Measurements from ENCODE around the gene UBXN4. TPM values are rescaled to one million over a fixed set of nuclear protein-coding genes. Genes with fewer than 3 reads are reported as not detected.
"Not testable (repeated sequence)": the region's sequence is repeated elsewhere in the genome, so short reads cannot be mapped to it uniquely, and the experiment has no call there.

UBXN4 gene
- total RNA-seq, 1 experiment from 2014 or later = 123 TPM

DNA sequence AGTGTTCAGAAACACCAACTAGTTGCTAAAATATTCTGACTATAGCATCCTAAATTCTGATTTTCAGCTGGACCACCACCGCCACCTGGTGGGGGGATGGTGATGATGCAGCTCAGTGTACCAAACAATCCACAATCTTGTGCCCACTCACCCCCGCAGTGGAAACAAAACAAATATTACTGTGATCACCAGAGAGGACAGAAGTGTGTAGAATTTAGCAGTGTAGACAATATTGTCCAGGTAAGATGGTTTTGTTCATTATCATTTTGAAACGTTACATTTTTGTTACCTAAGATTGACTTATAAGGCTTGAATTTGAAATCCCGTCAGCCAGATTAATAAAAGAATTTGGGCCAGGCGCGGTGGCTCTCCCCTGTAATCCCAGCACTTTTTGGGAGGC is 31.7 kb upstream of the UBXN4 start:
- H3K27ac ChIP-seq (ENCODE audit: low read depth, low read length, poor library complexity, severe bottlenecking) = no peak overlapping the region
- peak; percentile 63 for DNase-seq (ENCODE audit: low spot score)
- no TSS peak for BruUV-seq (replicated peaks)
- TF ChIP-seq, protein P1, sequence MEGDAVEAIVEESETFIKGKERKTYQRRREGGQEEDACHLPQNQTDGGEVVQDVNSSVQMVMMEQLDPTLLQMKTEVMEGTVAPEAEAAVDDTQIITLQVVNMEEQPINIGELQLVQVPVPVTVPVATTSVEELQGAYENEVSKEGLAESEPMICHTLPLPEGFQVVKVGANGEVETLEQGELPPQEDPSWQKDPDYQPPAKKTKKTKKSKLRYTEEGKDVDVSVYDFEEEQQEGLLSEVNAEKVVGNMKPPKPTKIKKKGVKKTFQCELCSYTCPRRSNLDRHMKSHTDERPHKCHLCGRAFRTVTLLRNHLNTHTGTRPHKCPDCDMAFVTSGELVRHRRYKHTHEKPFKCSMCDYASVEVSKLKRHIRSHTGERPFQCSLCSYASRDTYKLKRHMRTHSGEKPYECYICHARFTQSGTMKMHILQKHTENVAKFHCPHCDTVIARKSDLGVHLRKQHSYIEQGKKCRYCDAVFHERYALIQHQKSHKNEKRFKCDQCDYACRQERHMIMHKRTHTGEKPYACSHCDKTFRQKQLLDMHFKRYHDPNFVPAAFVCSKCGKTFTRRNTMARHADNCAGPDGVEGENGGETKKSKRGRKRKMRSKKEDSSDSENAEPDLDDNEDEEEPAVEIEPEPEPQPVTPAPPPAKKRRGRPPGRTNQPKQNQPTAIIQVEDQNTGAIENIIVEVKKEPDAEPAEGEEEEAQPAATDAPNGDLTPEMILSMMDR (conservative IDR thresholded peaks at IDR 0.05; ENCODE audit: low read depth, low read length) = peak; percentile 92
- TF ChIP-seq EZH2 (IDR thresholded peaks at IDR 0.05; ENCODE audit: borderline replicate concordance, low read depth, low read length, poor library complexity, severe bottlenecking) = no peak
- no peak overlapping the region for H3K4me3 ChIP-seq (ENCODE audit: low read depth, low read length, poor library complexity, severe bottlenecking)
- intact Hi-C loops (cut with micrococcal nuclease; ENCODE audit: unreplicated experiment) = loop anchor here (1.0 to 5.0 kb wide), 2 partner anchors 238 to 706 kb away; no protein-coding TSS in a partner anchor
- H3K27me3 ChIP-seq (replicated peaks; ENCODE audit: insufficient read depth, low read depth, low read length, poor library complexity) = no peaks in the 10 kb centered on the region
- ChIA-PET CTCF (interaction anchor here (1.0 to 3.1 kb wide), 4 partner anchors 237 to 721 kb away, joined by 5 to 23 read pairs (median 15); no protein-coding TSS in a partner anchor), POLR2A (ENCODE audit: low non-redundant PET) (no interaction called here)
- peaks cover 5% of the 10 kb centered on the region for H3K36me3 ChIP-seq (ENCODE audit: insufficient read depth, low read length, poor library complexity, severe bottlenecking)
- no peaks in the 10 kb centered on the region for H3K4me1 ChIP-seq (ENCODE audit: insufficient read depth, low read length, poor library complexity, severe bottlenecking)
- no peaks in the 10 kb centered on the region for H3K9me3 ChIP-seq (ENCODE audit: low read depth, low read length, poor library complexity, severe bottlenecking)

DNA sequence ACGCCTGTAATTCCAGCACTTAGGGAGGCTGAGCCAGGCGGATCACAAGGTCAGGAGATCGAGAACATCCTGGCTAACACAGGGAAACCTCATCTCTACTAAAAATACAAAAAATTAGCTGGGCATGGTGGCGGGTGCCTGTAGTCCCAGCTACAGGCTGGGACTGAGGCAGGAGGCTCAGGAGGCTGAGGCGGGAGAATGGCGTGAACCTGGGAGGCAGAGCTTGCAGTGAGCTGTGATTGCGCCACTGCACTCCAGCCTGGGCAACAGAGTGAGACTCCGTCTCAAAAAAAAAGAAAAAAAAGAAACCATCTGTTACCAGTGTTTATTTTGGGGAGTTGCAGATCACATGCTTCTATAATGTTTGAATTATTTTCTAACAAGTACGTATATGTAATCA is 26.6 kb upstream of the UBXN4 start:
- CTCF ChIA-PET; H3K27me3 ChIP-seq (replicated peaks; ENCODE audit: insufficient read depth, low read depth, low read length, poor library complexity); H3K36me3 ChIP-seq (ENCODE audit: insufficient read depth, low read length, poor library complexity, severe bottlenecking); intact Hi-C loops (cut with micrococcal nuclease; ENCODE audit: unreplicated experiment); BruUV-seq (replicated peaks); DNase-seq (ENCODE audit: low spot score); POLR2A ChIA-PET (ENCODE audit: low non-redundant PET); H3K4me3 ChIP-seq (ENCODE audit: low read depth, low read length, poor library complexity, severe bottlenecking); H3K9me3 ChIP-seq (ENCODE audit: low read depth, low read length, poor library complexity, severe bottlenecking); H3K4me1 ChIP-seq (ENCODE audit: insufficient read depth, low read length, poor library complexity, severe bottlenecking); H3K27ac ChIP-seq (ENCODE audit: low read depth, low read length, poor library complexity, severe bottlenecking): not testable (repeated sequence)

DNA sequence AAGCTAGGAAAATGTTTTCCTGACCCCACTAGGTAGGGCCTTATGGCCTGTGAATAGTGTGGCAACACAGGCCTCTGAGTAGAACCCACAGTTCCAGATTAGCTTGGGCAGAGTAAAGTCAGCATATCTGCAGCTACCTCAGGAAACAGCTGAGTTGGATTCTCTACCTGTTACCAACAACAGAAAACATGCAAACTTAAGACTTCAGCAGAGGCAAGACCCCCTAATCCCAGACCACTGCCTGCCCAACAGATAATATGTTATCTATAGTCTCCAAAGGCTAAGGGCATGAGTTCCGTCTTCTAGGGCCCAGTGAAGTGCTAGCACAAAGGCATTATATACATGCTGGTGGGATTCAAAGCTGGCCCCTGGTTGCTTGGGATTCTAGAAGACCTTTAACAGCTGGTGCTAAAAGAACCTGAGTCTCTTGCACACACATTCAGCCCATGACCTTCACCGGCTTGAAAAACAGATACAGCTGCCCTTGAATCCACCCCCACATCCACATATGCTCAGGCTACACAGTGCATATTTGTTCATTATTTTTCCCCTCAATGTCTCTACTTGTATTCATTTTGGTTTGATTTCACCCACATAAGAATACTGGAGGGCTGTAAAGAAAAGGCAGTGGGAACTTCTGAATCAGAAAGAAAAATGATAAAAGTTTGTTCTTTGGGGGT is 13.5 kb upstream of the UBXN4 start:
- TF ChIP-seq, protein P1 (conservative IDR thresholded peaks at IDR 0.05; ENCODE audit: low read depth, low read length) = no peak
- TF ChIP-seq EZH2 (IDR thresholded peaks at IDR 0.05; ENCODE audit: borderline replicate concordance, low read depth, low read length, poor library complexity, severe bottlenecking) = no peak
- H3K4me3 ChIP-seq (ENCODE audit: low read depth, low read length, poor library complexity, severe bottlenecking) = no peak overlapping the region
- DNase-seq (ENCODE audit: low spot score) = no peak
- intact Hi-C loops (cut with micrococcal nuclease; ENCODE audit: unreplicated experiment) = no loop called here
- no peaks in the 10 kb centered on the region for H3K9me3 ChIP-seq (ENCODE audit: low read depth, low read length, poor library complexity, severe bottlenecking)
- H3K4me1 ChIP-seq (ENCODE audit: insufficient read depth, low read length, poor library complexity, severe bottlenecking) = no peaks in the 10 kb centered on the region
- POLR2A ChIA-PET (ENCODE audit: low non-redundant PET) = no interaction called here
- no peaks in the 10 kb centered on the region for H3K27me3 ChIP-seq (replicated peaks; ENCODE audit: insufficient read depth, low read depth, low read length, poor library complexity)
- CTCF ChIA-PET = no interaction called here
- no TSS peak for BruUV-seq (replicated peaks)
- H3K36me3 ChIP-seq (ENCODE audit: insufficient read depth, low read length, poor library complexity, severe bottlenecking) = peaks cover 5% of the 10 kb centered on the region
- no peak overlapping the region for H3K27ac ChIP-seq (ENCODE audit: low read depth, low read length, poor library complexity, severe bottlenecking)

- ChIA-PET CTCF (no interaction called here), POLR2A (ENCODE audit: low non-redundant PET) (no interaction called here)
- H3K27ac ChIP-seq (ENCODE audit: low read depth, low read length, poor library complexity, severe bottlenecking) = no peak overlapping the region
- no peaks in the 10 kb centered on the region for H3K27me3 ChIP-seq (replicated peaks; ENCODE audit: insufficient read depth, low read depth, low read length, poor library complexity)
- no peak for DNase-seq (ENCODE audit: low spot score)
- no peaks in the 10 kb centered on the region for H3K4me1 ChIP-seq (ENCODE audit: insufficient read depth, low read length, poor library complexity, severe bottlenecking)
- no TSS peak for BruUV-seq (replicated peaks)
- TF ChIP-seq, protein P1 (conservative IDR thresholded peaks at IDR 0.05; ENCODE audit: low read depth, low read length) = no peak
- no peak for TF ChIP-seq EZH2 (IDR thresholded peaks at IDR 0.05; ENCODE audit: borderline replicate concordance, low read depth, low read length, poor library complexity, severe bottlenecking)
- no peaks in the 10 kb centered on the region for H3K9me3 ChIP-seq (ENCODE audit: low read depth, low read length, poor library complexity, severe bottlenecking)
- H3K36me3 ChIP-seq (ENCODE audit: insufficient read depth, low read length, poor library complexity, severe bottlenecking) = no peaks in the 10 kb centered on the region
- H3K4me3 ChIP-seq (ENCODE audit: low read depth, low read length, poor library complexity, severe bottlenecking) = no peak overlapping the region
- intact Hi-C loops (cut with micrococcal nuclease; ENCODE audit: unreplicated experiment) = no loop called here
Observed at GRCh38 chr2:135732561-135732960, 9.1 kb upstream of the UBXN4 start.
